CD1c-positive myeloid dendritic cell (primary cell): ENCODE data around the gene EHBP1.
"Not testable (repeated sequence)": the region's sequence is repeated elsewhere in the genome, so short reads cannot be mapped to it uniquely, and the experiment has no call there.

Source experiments
- DNase-seq: peaks from one replicate; pipeline ENCODE4 v3.0.0-alpha.2; 2016; ENCODE audit errors: extremely low spot score

The EHBP1 gene

GRCh38 chr2:62736899-62737559 is 31.5 kb downstream of the EHBP1 start:
- no peak for DNase-seq

DNA sequence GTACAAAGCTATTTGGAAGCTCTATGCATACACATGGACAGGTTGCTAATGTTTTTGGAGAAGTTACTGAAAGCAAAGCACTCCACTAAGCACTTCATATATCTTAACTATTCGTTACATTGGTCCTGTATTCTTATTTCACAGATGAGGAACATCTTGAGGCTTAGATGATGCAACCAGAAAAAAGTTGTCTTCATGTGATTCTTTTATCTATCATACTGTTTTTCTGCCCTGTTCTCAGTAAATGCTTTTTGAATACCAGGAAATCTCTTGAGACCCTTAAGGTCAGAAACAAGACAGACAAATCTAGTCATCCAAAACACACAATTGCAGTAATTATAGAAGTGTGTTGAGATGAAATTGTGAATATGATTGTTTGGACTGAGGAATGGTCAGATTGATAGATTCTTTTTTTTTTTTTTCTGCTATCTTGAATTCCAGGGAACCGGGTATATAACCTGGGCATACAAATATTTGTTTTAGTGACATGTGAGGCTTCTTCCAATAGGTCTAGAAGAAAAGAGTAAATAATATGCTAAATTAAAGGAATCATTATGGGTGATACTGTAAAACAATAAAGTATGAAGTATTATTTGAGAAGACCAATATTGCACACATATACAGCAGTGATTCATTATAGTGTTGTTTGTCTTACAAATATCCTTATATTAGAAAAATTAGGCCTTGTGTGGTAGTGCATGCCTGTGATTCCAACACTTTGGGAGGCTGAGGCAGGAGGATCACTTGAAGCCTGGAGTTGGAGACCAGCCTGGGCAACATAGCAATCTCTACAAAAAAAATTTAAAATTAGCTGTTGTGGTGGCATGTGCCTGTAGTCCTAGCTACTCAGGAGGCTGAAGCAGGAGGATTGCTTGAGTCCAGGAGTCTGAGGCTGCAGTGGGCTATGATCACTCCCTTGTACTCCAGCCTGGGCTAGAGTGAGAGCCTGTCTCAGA is 33.7 kb downstream of the EHBP1 start:
- no peak for DNase-seq

GRCh38 chr2:62740221-62740620 is 34.7 kb downstream of the EHBP1 start:
- no peak for DNase-seq

- no peak for DNase-seq
Observed at GRCh38 chr2:62741127-62741526, 35.6 kb downstream of the EHBP1 start.

GRCh38 chr2:62741954-62742722 is 36.6 kb downstream of the EHBP1 start:
- DNase-seq = no peak

DNA sequence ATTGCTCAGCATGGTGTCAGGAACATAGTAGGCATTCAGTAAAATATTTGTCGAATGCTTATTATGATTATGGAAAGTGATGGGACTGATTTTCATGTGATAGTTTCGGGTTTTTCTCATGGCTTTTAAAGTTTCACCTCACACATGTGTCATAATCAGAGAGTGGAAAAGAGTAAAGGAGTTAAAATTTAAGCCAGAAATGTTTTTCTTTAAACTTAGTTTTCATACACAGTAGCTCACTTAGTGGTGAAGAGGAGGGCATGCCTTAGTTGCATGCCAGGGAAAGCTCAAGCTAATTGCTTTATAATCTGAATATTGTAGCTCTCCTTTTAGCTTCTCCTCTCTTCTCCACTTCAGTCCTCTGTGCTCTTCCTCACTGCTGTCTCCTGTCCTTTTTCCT is 38.0 kb downstream of the EHBP1 start:
- no peak for DNase-seq

DNA sequence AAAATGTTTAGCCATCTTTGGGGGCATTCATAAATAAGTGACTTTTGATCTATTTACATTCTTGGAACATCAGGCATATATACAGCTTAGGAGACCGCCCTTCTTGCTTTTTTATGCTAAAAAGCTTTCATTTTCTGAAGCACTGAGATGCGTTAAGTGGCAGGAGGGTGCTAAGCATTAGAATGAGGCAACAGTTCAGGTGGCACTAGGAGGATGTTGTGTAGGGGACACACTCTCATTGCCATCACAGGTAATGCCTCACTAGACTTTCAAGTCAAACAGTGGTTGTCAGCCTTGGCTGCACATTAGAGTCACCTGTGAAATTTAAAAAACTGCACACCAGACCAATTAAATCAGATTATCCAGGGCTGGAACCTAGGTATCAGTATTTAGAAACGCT is 39.1 kb downstream of the EHBP1 start:
- no peak for DNase-seq

GRCh38 chr2:62745891-62746481 is 40.5 kb downstream of the EHBP1 start:
- DNase-seq = no peak

DNA sequence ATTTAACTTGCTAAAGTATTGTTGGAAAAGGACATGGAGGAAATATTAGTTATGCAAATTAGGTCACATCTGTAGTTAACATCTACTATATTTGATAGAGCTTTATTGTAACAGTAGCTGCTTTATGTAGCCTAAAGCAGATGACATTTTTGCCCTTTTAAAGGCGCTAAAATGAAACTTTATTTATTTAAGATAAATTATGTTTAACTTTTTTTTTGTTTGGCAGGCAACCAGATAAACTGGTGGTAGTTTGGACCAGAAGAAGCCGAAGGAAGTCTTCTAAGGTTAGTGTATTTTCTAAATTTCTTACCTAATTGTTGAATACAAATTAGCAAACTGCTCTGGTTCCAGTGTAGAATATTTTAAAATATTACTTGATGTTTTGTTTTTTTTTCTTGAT is 41.7 kb downstream of the EHBP1 start:
- DNase-seq = no peak

DNA sequence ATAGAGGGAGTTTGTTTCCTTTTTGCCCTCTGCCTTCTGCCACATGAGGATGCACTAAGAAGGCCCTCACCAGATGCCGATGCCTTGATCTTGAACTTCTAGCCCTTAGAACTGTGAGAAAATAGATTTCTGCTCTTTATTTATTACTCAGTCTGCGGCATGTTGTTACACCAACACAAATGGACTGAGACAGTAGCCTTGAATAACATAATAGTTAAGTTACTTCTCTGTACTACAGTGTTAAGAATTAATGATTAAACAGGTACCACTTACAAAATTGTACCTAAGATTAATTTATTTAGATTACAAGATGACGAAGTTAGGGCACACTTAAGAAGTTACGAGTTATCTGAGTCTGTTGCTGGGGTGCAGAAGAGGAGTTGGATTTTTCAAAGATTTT is 42.4 kb downstream of the EHBP1 start:
- DNase-seq = no peak

DNA sequence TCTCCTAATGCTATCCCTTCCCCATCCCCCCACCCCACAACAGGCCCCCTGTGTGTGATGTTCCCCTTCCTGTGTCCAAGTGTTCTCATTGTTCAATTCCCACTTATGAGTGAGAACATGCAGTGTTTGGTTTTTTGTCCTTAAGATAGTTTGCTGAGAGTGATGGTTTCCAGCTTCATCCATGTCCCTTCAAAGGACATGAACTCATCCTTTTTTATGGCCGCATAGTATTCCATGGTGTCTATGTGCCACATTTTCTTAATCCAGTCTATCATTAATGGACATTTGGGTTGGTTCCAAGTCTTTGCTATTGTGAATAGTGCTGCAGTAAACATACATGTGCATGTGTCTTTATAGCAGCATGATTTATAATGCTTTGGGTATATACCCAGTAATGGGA is 43.6 kb downstream of the EHBP1 start:
- not testable (repeated sequence) for DNase-seq

- DNase-seq = no peak
Observed at GRCh38 chr2:62757029-62757428, 51.5 kb downstream of the EHBP1 start.

GRCh38 chr2:62760026-62760425 is 54.5 kb downstream of the EHBP1 start:
- DNase-seq = no peak

GRCh38 chr2:62760555-62760954 is 55.0 kb downstream of the EHBP1 start:
- DNase-seq = no peak

DNA sequence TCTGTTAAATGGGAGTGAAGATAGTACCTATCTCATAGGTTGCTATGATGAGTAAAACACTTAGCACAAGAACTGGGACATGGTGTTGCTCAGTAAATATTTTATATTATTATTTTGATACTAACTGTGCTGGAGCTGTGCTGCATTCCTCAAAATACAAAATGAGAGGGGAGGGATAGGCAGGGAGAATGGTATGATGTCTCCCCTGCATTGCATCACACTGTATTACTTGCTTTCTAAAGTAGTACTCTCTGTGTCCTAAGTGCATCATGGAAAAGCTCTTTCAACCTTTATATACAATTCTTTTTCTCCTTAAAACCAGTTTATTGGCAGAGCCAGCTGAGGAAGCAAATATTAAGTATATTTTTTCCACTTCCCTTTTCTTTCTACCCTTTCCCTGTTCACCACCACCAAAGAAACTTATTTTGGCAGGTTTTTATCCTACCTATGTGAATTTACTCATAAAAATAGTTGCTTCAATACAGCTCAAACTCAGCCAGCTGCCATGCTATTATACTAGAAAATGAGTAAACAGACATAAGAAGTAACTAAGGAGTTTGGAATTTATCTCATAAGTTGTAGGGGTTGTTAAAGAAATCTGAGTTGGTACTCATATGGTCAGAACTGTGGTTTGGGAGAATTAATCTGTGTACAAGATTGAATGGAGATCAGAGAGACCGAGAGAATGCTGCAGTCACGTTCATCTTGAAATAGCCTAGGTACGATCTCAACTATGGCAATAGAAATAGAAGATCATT is 60.3 kb downstream of the EHBP1 start:
- DNase-seq = no peak

- no peak for DNase-seq
Observed at GRCh38 chr2:62768615-62769014, 63.1 kb downstream of the EHBP1 start.

DNA sequence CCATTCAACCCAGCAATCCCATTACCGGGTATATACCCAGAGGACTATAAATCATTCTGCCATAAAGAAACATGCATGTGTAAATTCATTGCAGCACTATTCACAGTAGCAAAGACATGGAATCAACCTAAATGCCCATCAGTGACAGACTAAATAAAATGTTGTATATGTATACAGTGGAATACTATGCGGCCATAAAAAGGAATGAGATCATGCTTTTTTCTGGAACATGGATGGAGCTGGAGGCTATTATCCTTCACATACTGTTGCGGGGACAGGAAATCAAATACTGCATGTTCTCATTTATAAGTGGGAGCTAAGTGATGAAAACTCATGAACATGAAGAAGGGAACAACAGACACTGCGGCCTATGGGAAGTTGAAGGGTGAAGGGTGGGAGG is 65.1 kb downstream of the EHBP1 start:
- DNase-seq = no peak

DNA sequence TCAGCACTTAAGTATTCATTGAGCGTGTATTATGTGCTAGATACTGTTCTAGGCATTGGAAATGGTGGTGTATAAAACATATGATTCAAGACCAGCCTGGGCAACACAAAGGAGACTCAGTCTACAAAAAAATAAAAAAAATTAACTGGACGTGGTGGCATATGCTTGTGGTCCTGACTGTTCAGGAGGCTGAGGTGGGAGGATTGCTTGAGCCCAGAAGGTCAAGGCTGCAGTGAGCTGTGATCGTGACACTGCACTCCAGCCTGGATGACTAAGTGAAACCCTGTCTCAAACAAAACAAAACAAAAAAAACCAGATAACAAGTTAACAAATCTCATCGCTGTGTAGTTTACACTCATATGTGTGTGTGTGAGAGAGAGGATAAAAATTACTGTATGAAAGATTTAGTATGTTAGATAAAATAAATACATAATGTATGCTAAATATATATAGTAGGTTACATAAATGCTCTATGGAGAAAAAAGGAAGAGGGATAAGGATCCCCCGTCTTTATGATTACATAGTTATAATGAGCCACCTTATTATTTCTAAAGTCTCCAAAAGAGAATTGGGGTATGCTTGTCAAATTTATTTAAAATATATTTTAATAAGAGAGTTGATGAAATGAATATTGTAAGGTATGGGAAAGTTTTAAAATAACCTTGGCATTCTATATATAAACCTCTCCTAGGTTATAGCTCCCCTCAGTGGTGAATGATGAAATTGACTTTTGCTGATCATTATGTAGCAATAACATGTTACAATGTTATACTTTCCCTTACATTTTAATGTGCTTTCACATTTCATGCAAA is 69.2 kb downstream of the EHBP1 start:
- peak; percentile 50 for DNase-seq

DNA sequence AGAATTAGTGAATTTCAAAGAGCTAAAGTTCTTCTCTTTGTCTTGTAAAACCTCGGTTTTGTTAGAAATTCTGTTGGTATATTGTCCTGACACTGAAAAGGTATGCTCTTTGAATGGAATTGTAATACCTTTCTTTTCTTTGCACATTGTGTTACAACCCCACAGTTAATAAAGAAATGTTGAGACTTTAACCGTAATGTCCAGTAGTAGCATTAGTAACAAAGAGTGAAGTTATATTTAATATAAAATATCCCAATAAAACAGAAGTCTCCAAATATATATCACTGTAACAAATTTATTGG is 69.8 kb downstream of the EHBP1 start:
- DNase-seq = no peak

- no peak for DNase-seq
Observed at GRCh38 chr2:62783679-62784078, 78.2 kb downstream of the EHBP1 start.

DNA sequence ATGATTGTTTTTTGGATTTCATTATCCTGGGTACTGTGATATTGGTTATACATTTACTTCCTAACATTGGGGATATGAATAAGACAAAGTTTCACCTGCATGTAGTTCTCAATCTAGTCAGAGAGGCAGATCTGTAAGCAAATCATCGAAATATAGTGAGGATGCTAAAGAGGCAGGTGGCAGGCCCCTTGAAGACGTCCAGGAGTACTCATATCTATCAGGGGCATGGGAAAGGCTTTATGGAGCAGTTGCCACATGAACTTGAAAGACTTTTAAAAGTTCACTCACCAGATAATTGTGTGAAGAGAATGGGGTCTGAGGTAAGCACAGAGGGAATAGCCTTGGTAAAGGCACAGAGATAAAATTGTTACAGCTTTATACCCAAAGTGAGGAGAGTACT is 78.8 kb downstream of the EHBP1 start:
- no peak for DNase-seq
